ENCODE results near the gene ZNF101. TPM values are rescaled to one million over a fixed set of nuclear protein-coding genes. Genes with fewer than 3 reads are reported as not detected.

The ZNF101 gene
- total RNA-seq, 1 experiment from 2014 or later, result 15.6 TPM

DNA sequence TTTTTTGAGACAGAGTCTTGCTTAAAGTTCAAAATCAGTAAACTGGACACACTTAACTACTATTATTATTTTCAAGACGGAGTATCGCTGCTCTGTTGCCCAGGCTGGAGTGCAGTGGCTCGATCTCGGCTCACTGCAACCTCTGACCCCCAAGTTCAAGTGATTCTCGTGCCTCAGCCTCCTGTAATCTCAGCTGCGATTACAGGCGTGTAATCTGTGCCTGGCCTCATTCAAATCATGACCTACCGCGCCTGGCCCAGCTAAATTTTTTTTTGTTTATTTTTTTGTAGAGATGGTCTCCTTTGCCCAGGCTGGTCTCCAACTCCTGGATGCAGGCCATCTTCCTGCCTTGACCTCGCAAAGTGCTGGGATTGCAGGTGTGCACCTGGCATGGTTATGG lies 23.0 kb downstream of the ZNF101 start:
- H3K9me3 ChIP-seq (ENCODE audit: control insufficient read depth, insufficient read depth, low read depth, low read length), result no peaks in the 10 kb centered on the region
- no TSS peak for BruUV-seq (replicated peaks)
- DNase-seq (ENCODE audit: low read depth, low spot score) (no peak), ATAC-seq (no peak)
- H3K4me1 ChIP-seq (ENCODE audit: control insufficient read depth, insufficient read depth, low read length), result no peaks in the 10 kb centered on the region
- ChIA-PET CTCF (no interaction called here), POLR2A (no interaction called here)
- intact Hi-C loops (cut with micrococcal nuclease; ENCODE audit: unreplicated experiment), result no loop called here
- no peak overlapping the region for H3K4me3 ChIP-seq (ENCODE audit: low read depth in 2 of 2, low read length in 2 of 2)
- no peaks in the 10 kb centered on the region for H3K27me3 ChIP-seq (ENCODE audit: control insufficient read depth, insufficient read depth, low read length)
- H3K27ac ChIP-seq (ENCODE audit: low read length), result no peak overlapping the region
- H3K36me3 ChIP-seq (ENCODE audit: control insufficient read depth, insufficient read depth, low read length), result no peaks in the 10 kb centered on the region
- in situ Hi-C loops (cut with HindIII; ENCODE audit: low pct_unique_long_range_greater_than_20kb, low sequenced_read_pairs), result no loop called here
- TF ChIP-seq, protein P1, sequence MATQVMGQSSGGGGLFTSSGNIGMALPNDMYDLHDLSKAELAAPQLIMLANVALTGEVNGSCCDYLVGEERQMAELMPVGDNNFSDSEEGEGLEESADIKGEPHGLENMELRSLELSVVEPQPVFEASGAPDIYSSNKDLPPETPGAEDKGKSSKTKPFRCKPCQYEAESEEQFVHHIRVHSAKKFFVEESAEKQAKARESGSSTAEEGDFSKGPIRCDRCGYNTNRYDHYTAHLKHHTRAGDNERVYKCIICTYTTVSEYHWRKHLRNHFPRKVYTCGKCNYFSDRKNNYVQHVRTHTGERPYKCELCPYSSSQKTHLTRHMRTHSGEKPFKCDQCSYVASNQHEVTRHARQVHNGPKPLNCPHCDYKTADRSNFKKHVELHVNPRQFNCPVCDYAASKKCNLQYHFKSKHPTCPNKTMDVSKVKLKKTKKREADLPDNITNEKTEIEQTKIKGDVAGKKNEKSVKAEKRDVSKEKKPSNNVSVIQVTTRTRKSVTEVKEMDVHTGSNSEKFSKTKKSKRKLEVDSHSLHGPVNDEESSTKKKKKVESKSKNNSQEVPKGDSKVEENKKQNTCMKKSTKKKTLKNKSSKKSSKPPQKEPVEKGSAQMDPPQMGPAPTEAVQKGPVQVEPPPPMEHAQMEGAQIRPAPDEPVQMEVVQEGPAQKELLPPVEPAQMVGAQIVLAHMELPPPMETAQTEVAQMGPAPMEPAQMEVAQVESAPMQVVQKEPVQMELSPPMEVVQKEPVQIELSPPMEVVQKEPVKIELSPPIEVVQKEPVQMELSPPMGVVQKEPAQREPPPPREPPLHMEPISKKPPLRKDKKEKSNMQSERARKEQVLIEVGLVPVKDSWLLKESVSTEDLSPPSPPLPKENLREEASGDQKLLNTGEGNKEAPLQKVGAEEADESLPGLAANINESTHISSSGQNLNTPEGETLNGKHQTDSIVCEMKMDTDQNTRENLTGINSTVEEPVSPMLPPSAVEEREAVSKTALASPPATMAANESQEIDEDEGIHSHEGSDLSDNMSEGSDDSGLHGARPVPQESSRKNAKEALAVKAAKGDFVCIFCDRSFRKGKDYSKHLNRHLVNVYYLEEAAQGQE (IDR thresholded peaks at IDR 0.05; ENCODE audit: insufficient read depth in 1 of 2, low read depth in 2 of 2, low read length in 1 of 2), result no peak
- TF ChIP-seq CTCF (IDR thresholded peaks at IDR 0.05) (no peak), TCF7L2 (IDR thresholded peaks at IDR 0.05; ENCODE audit: low read depth, low read length) (no peak), SIN3A (IDR thresholded peaks at IDR 0.05; ENCODE audit: borderline replicate concordance, insufficient read depth, low read depth, low read length) (no peak), POLR2AphosphoS5 (IDR thresholded peaks at IDR 0.05; ENCODE audit: low read depth, low read length) (no peak)

- TF ChIP-seq SIN3A (IDR thresholded peaks at IDR 0.05; ENCODE audit: borderline replicate concordance, insufficient read depth, low read depth, low read length) (no peak), TCF7L2 (IDR thresholded peaks at IDR 0.05; ENCODE audit: low read depth, low read length) (no peak), CTCF (IDR thresholded peaks at IDR 0.05) (no peak), POLR2AphosphoS5 (IDR thresholded peaks at IDR 0.05; ENCODE audit: low read depth, low read length) (no peak)
- TF ChIP-seq, protein P1 (IDR thresholded peaks at IDR 0.05; ENCODE audit: insufficient read depth in 1 of 2, low read depth in 2 of 2, low read length in 1 of 2), result no peak
- H3K4me3 ChIP-seq (ENCODE audit: low read depth in 2 of 2, low read length in 2 of 2), result no peak overlapping the region
- no peaks in the 10 kb centered on the region for H3K36me3 ChIP-seq (ENCODE audit: control insufficient read depth, insufficient read depth, low read length)
- no peak for ATAC-seq
- no peaks in the 10 kb centered on the region for H3K4me1 ChIP-seq (ENCODE audit: control insufficient read depth, insufficient read depth, low read length)
- H3K27ac ChIP-seq (ENCODE audit: low read length), result no peak overlapping the region
- in situ Hi-C loops (cut with HindIII; ENCODE audit: low pct_unique_long_range_greater_than_20kb, low sequenced_read_pairs), result no loop called here
- H3K27me3 ChIP-seq (ENCODE audit: control insufficient read depth, insufficient read depth, low read length), result no peaks in the 10 kb centered on the region
- ChIA-PET CTCF (no interaction called here), POLR2A (no interaction called here)
- no peaks in the 10 kb centered on the region for H3K9me3 ChIP-seq (ENCODE audit: control insufficient read depth, insufficient read depth, low read depth, low read length)
- DNase-seq (ENCODE audit: low read depth, low spot score), result no peak
- intact Hi-C loops (cut with micrococcal nuclease; ENCODE audit: unreplicated experiment), result no loop called here
- no TSS peak for BruUV-seq (replicated peaks)
Measured at GRCh38 chr19:19696386-19696785, 27.7 kb downstream of the ZNF101 start.
